GM21529 (cell line): ENCODE results near the gene ATP5PB.

ENCODE experiments used
- ATAC-seq: cut with Tn5 transposase; IDR thresholded peaks from one replicate; pipeline ENCODE4 v1.9.1; 2021; ENCODE audit not compliant: unreplicated experiment

Gene ATP5PB

GRCh38 chr1:111448918-111449702 is at the start of gene ATP5PB, which contains the start of gene WDR77:
Gene ATP5PB, plus strand, starts transcription at chr1:111449464. Its CDS starts 78 bp downstream, at chr1:111449542.
Gene WDR77, minus strand, starts transcription at chr1:111449256. Its CDS starts 87 bp downstream, at chr1:111449169.
- peak; percentile 95 for ATAC-seq

- no peak for ATAC-seq
Observed at GRCh38 chr1:111399792-111400610, 49.3 kb upstream of the ATP5PB start.

- ATAC-seq = no peak
Observed at GRCh38 chr1:111402083-111402482, 47.2 kb upstream of the ATP5PB start.

GRCh38 chr1:111404588-111404987 is 44.7 kb upstream of the ATP5PB start:
- ATAC-seq = no peak

- peak; percentile 98 for ATAC-seq
Observed at GRCh38 chr1:111406321-111406768, 42.9 kb upstream of the ATP5PB start.

GRCh38 chr1:111407301-111407700 is 42.0 kb upstream of the ATP5PB start:
- no peak for ATAC-seq

GRCh38 chr1:111412839-111413238 is 36.4 kb upstream of the ATP5PB start:
- no peak for ATAC-seq

GRCh38 chr1:111414756-111415155 is 34.5 kb upstream of the ATP5PB start:
- no peak for ATAC-seq

GRCh38 chr1:111415461-111415860 is 33.8 kb upstream of the ATP5PB start:
- ATAC-seq = no peak

GRCh38 chr1:111417755-111418154 is 31.5 kb upstream of the ATP5PB start:
- no peak for ATAC-seq

- no peak for ATAC-seq
Observed at GRCh38 chr1:111419037-111419436, 30.2 kb upstream of the ATP5PB start.

GRCh38 chr1:111420377-111420776 is 28.9 kb upstream of the ATP5PB start:
- no peak for ATAC-seq

- ATAC-seq = no peak
Observed at GRCh38 chr1:111422546-111423391, 26.5 kb upstream of the ATP5PB start.

GRCh38 chr1:111424281-111424680 is 25.0 kb upstream of the ATP5PB start:
- ATAC-seq = no peak

- no peak for ATAC-seq
Observed at GRCh38 chr1:111436726-111437125, 12.5 kb upstream of the ATP5PB start.

- no peak for ATAC-seq
Observed at GRCh38 chr1:111439461-111440351, 9.6 kb upstream of the ATP5PB start.

GRCh38 chr1:111441573-111442192 is 7.6 kb upstream of the ATP5PB start:
- no peak for ATAC-seq

GRCh38 chr1:111442457-111442856 is 6.8 kb upstream of the ATP5PB start:
- ATAC-seq = no peak

- no peak for ATAC-seq
Observed at GRCh38 chr1:111444031-111444430, 5.2 kb upstream of the ATP5PB start.

GRCh38 chr1:111446546-111446945 is 2.7 kb upstream of the ATP5PB start:
- ATAC-seq = no peak
